HepG2 (cell line): ENCODE measurements around the gene STARD8. TPM values are rescaled to one million over a fixed set of nuclear protein-coding genes. Genes with fewer than 3 reads are reported as not detected.

ENCODE experiments used
- ATAC-seq: fragments of 200-7000 bp; cut with Tn5 transposase; 3 replicates; pipeline ENCODE4 v1.9.1; 2020; ENCODE audit warnings: mild to moderate bottlenecking, moderate library complexity
- BruUV-seq: library from RNA; stranded (reverse); fragments of 400-500 nt; replicated peaks from 2 replicates; lab custom pipeline; 2021; lab: Mats Ljungman, UMichigan
- CTCF ChIA-PET: fragments of 300-600 bp; formaldehyde crosslinking; extraction: SDS; loops from one replicate; lab custom pipeline; 2021; ENCODE audit warnings: low total read pairs, inconsistent platforms, low intra/inter-chr PET ratio; lab: Yijun Ruan, JAX
- POLR2A ChIA-PET: fragments of 350-600 bp; sonication (Branson Sonifier 250); formaldehyde crosslinking; loops from one replicate; lab custom pipeline; 2020; ENCODE audit warnings: antibody characterized with exemption, inconsistent platforms; lab: Yijun Ruan, JAX
- DNase-seq: peaks from one replicate; pipeline ENCODE4 v3.0.0-alpha.2; 2015; ENCODE audit warnings: low spot score
- FAIRE-seq: peaks from 3 replicates; lab custom pipeline; 2011; peaks lifted over from hg19 to GRCh38; lab: Jason Lieb, UNC
- H2AFZ ChIP-seq: one replicate; pipeline ENCODE4 v1.6.1; 2011; ENCODE audit warnings: low read length, inconsistent platforms
- H3K27ac ChIP-seq: fragments of 300-600 bp; 3 replicates; pipeline ENCODE4 v1.8.0; 2011; ENCODE audit warnings: mixed run types, mild to moderate bottlenecking, mixed read lengths, low read length, inconsistent platforms; ENCODE audit not compliant: insufficient read depth; ENCODE audit errors: extremely low read length
- H3K27me3 ChIP-seq, 2 experiments: fragments of 200-600 bp in 1 of 2; 2 replicates in 1 of 2; 3 replicates in 1 of 2; pipeline versions ENCODE4 v1.6.0 to v1.8.0; 2011; ENCODE audit warnings: low read length in 2 of 2, mild to moderate bottlenecking in 2 of 2, moderate library complexity in 2 of 2, inconsistent platforms in 1 of 2; ENCODE audit not compliant: insufficient read depth in 2 of 2, control insufficient read depth in 1 of 2
- H3K36me3 ChIP-seq, 2 experiments: fragments of 200-600 bp in 1 of 2; replicated peaks in 1 of 2; 2 replicates in 1 of 2; 3 replicates in 1 of 2; pipeline versions ENCODE4 v1.5.1 to v1.8.0; 2011; ENCODE audit warnings: low read length in 2 of 2, inconsistent platforms in 1 of 2; ENCODE audit not compliant: insufficient read depth in 2 of 2, control insufficient read depth in 1 of 2
- H3K4me1 ChIP-seq: 2 replicates; pipeline ENCODE4 v1.5.1; 2012; ENCODE audit warnings: low read length, inconsistent platforms; ENCODE audit not compliant: insufficient read depth
- H3K4me2 ChIP-seq: 2 replicates; pipeline ENCODE4 v1.6.0; 2011; ENCODE audit warnings: low read depth, low read length, inconsistent platforms
- H3K4me3 ChIP-seq, 3 experiments: fragments of 200-600 bp in 1 of 3; sonication (generic), shearing (Covaris generic) in 1 of 3; replicated peaks in 1 of 3; 2 replicates each; pipeline ENCODE4 v1.5.1; 2011 to 2016; ENCODE audit warnings: low read length in 3 of 3, inconsistent platforms in 2 of 3, low read depth in 2 of 3, mild to moderate bottlenecking in 2 of 3, control low read depth in 1 of 3, mixed read lengths in 1 of 3; ENCODE audit not compliant: insufficient read depth in 1 of 3
- H3K79me2 ChIP-seq: one replicate; pipeline ENCODE4 v1.6.1; 2011; ENCODE audit warnings: low read length, inconsistent platforms; ENCODE audit not compliant: insufficient read depth
- H3K9ac ChIP-seq: 2 replicates; pipeline ENCODE4 v1.6.0; 2011; ENCODE audit warnings: mild to moderate bottlenecking, low read depth, low read length, inconsistent platforms; ENCODE audit not compliant: insufficient read depth
- H3K9me3 ChIP-seq: 2 replicates; pipeline ENCODE4 v1.5.1; 2012; ENCODE audit warnings: mild to moderate bottlenecking, low read length
- H4K20me1 ChIP-seq: 2 replicates; pipeline ENCODE4 v1.6.0; 2011; ENCODE audit warnings: inconsistent platforms, mild to moderate bottlenecking, low read length, moderate library complexity; ENCODE audit not compliant: insufficient read depth
- ATM ChIP-seq: fragments of 450-650 bp; IDR thresholded peaks from 2 replicates; pipeline ENCODE4 v1.7.1; 2017; ENCODE audit warnings: mild to moderate bottlenecking, borderline replicate concordance
- FLYWCH1 ChIP-seq: sonication (generic); formaldehyde crosslinking; IDR thresholded peaks from 2 replicates; pipeline ENCODE4 v1.8.1; 2023; ENCODE audit warnings: mild to moderate bottlenecking, missing genetic modification reagents
- GATA4 ChIP-seq: sonication (generic); IDR thresholded peaks from 2 replicates; pipeline ENCODE4 v1.6.1; 2016; ENCODE audit warnings: antibody characterized with exemption, low read depth, borderline replicate concordance
- GMEB1 ChIP-seq: sonication (generic); formaldehyde crosslinking; IDR thresholded peaks from 2 replicates; pipeline ENCODE4 v1.5.1; 2020; ENCODE audit warnings: missing genetic modification reagents, mild to moderate bottlenecking, borderline replicate concordance
- HDAC2 ChIP-seq: sonication (generic); formaldehyde crosslinking; IDR thresholded peaks from 2 replicates; pipeline ENCODE4 v1.4.0; 2020; ENCODE audit warnings: missing genetic modification reagents
- IRF9 ChIP-seq: sonication (generic); formaldehyde crosslinking; IDR thresholded peaks from 2 replicates; pipeline ENCODE4 v1.8.0; 2022; ENCODE audit warnings: missing genetic modification reagents, mild to moderate bottlenecking, borderline replicate concordance
- PLRG1 ChIP-seq: fragments of 450-650 bp; conservative IDR thresholded peaks from 2 replicates; pipeline ENCODE4 v1.6.1; 2016
- SP4 ChIP-seq: sonication (generic); formaldehyde crosslinking; IDR thresholded peaks from 2 replicates; pipeline ENCODE4 v1.8.1; 2023; ENCODE audit warnings: mild to moderate bottlenecking, missing genetic modification reagents
- THAP8 ChIP-seq: sonication (generic); formaldehyde crosslinking; IDR thresholded peaks from 2 replicates; pipeline ENCODE4 v1.5.1; 2020; ENCODE audit warnings: missing genetic modification reagents, mild to moderate bottlenecking, borderline replicate concordance
- ZNF264 ChIP-seq: sonication (generic); formaldehyde crosslinking; IDR thresholded peaks from 2 replicates; pipeline ENCODE4 v1.4.0; 2020; ENCODE audit warnings: missing genetic modification reagents
- ZNF652 ChIP-seq: IDR thresholded peaks from 2 replicates; pipeline ENCODE4 v1.6.1; 2016; ENCODE audit warnings: low read depth, borderline replicate concordance
- WGBS: methylation state at CpG from one replicate; pipeline ENCODE4 v1.1.6; 2017; ENCODE audit warnings: low lambda C conversion rate; 5-methylcytosine and 5-hydroxymethylcytosine counted together
- in situ Hi-C: cut with HindIII; loops from 2 replicates; pipeline ENCODE4 v1.10.0; 2017; ENCODE audit warnings: low pct_unique_long_range_greater_than_20kb; ENCODE audit not compliant: extremely low pct_ligation_motif_present
- intact Hi-C: fragments of 100-400 bp; cut with micrococcal nuclease; formaldehyde crosslinking; loops from one replicate; pipeline ENCODE4 v1.10.0; 2022; ENCODE audit not compliant: unreplicated experiment
- polyA plus RNA-seq, 8 experiments: library from polyadenylated mRNA; depleted of rRNA in 3 of 8; stranded (reverse) in 7 of 8; unstranded in 1 of 8; fragments of >200 nt; fragmentation: Illumina TruSeq in 4 of 8; extraction: Trizol in 4 of 8; gene quantifications; 2 replicates each; pipeline versions ENCODE4 v1.2.1 to v1.2.3, GENCODE V29; 2011 to 2016; ENCODE audit warnings: low read depth in 4 of 8, missing spikeins in 1 of 8, mixed read lengths in 1 of 8; ENCODE audit not compliant: insufficient read depth in 1 of 8
- total RNA-seq, 5 experiments: library from RNA; depleted of rRNA; stranded (reverse); fragments of >200 nt; fragmentation: Illumina TruSeq; extraction: Trizol; gene quantifications; 2 replicates each; pipeline ENCODE4 v1.2.3, GENCODE V29; 2016; ENCODE audit warnings: low read depth in 1 of 5

Gene STARD8
- total and polyA plus RNA-seq, 2 of the 13 experiments (the other 11 are each of a cell fraction or from before 2014, with no cell fraction given): 0.02 to 0.09 TPM

- Histone ChIP-seq H2AFZ (no peak overlapping the region), H3K4me2 (no peak overlapping the region)
These were observed 3.0 kb downstream of the STARD8 start for GRCh38 chrX:68650491-68650890.

More at GRCh38 chrX:68650491-68650890, 3.0 kb downstream of the STARD8 start:
- TF ChIP-seq IRF9 (no peak), PLRG1 (no peak), SP4 (CRISPR knock-in tag) (no peak), ATM (no peak), ZNF264 (CRISPR knock-in tag) (no peak), GMEB1 (CRISPR knock-in tag) (no peak), ZNF652 (no peak), THAP8 (no peak), HDAC2 (no peak), GATA4 (no peak), FLYWCH1 (CRISPR knock-in tag) (no peak)
- DNase-seq (no peak), FAIRE-seq (no peak), ATAC-seq (no peak)
- WGBS: 41% methylated on average over 3 of the region's 3 CpGs
- Histone ChIP-seq H3K27me3 (peaks cover 0 to 4% of the 10 kb centered on the region in 2 experiments; a peak in 1 of 5 replicates), H3K79me2 (no peaks in the 10 kb centered on the region), H4K20me1 (no peaks in the 10 kb centered on the region), H3K27ac (no peak overlapping the region), H3K9ac (no peak overlapping the region), H3K4me3 (no peak overlapping the region), H3K36me3 (no peaks in the 10 kb centered on the region), H3K9me3 (no peaks in the 10 kb centered on the region), H3K4me1 (no peaks in the 10 kb centered on the region)
- intact Hi-C loops: no loop called here
- BruUV-seq: no TSS peak
- in situ Hi-C loops: no loop called here
- CTCF ChIA-PET: no interaction called here
- POLR2A ChIA-PET: no interaction called here
